HEK293 (cell line): ENCODE results near the gene THPO.

Experiments
- CTCF ChIP-seq: fragments of 450-650 bp; formaldehyde crosslinking; IDR thresholded peaks from 2 replicates; pipeline ENCODE4 v1.5.1; 2016; ENCODE audit warnings: missing biosample characterization, missing genetic modification characterization
- MYNN ChIP-seq: fragments of 450-650 bp; formaldehyde crosslinking; IDR thresholded peaks from 2 replicates; pipeline ENCODE4 v1.5.1; 2016; ENCODE audit warnings: missing biosample characterization, missing genetic modification characterization, borderline replicate concordance
- REPIN1 ChIP-seq: fragments of 450-650 bp; formaldehyde crosslinking; IDR thresholded peaks from 2 replicates; pipeline ENCODE4 v1.5.1; 2017; ENCODE audit warnings: missing biosample characterization, missing genetic modification characterization, low read depth
- REST ChIP-seq: fragments of 450-650 bp; formaldehyde crosslinking; IDR thresholded peaks from 2 replicates; pipeline ENCODE4 v1.5.1; 2016; ENCODE audit warnings: missing biosample characterization, missing genetic modification characterization
- SP2 ChIP-seq: fragments of 450-650 bp; formaldehyde crosslinking; IDR thresholded peaks from 2 replicates; pipeline ENCODE4 v1.5.1; 2016; ENCODE audit warnings: missing biosample characterization, missing genetic modification characterization
- SP7 ChIP-seq: fragments of 450-650 bp; formaldehyde crosslinking; IDR thresholded peaks from 2 replicates; pipeline ENCODE4 v1.5.1; 2016; ENCODE audit warnings: missing biosample characterization, missing genetic modification characterization
- TF ChIP-seq, protein P1 (sequence below): fragments of 450-650 bp; formaldehyde crosslinking; IDR thresholded peaks from 2 replicates; pipeline ENCODE4 v1.5.1; 2016; ENCODE audit warnings: missing biosample characterization, missing genetic modification characterization, low read depth

- TF ChIP-seq REST (tag by site-specific recombination), result no peak
- no peak for TF ChIP-seq SP7 (tag by site-specific recombination)
- no peak for TF ChIP-seq MYNN (tag by site-specific recombination)
- no peak for TF ChIP-seq CTCF (tag by site-specific recombination)
- no peak for TF ChIP-seq REPIN1 (tag by site-specific recombination)
- TF ChIP-seq, protein P1, sequence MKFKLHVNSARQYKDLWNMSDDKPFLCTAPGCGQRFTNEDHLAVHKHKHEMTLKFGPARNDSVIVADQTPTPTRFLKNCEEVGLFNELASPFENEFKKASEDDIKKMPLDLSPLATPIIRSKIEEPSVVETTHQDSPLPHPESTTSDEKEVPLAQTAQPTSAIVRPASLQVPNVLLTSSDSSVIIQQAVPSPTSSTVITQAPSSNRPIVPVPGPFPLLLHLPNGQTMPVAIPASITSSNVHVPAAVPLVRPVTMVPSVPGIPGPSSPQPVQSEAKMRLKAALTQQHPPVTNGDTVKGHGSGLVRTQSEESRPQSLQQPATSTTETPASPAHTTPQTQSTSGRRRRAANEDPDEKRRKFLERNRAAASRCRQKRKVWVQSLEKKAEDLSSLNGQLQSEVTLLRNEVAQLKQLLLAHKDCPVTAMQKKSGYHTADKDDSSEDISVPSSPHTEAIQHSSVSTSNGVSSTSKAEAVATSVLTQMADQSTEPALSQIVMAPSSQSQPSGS (tag by site-specific recombination), result no peak
- no peak for TF ChIP-seq SP2 (tag by site-specific recombination)
Observed at GRCh38 chr3:184333700-184334099, 44.3 kb downstream of the THPO start.
